ENCODE data around the gene ST3GAL2. TPM values are rescaled to one million over a fixed set of nuclear protein-coding genes. Genes with fewer than 3 reads are reported as not detected.

ST3GAL2 gene
- total and polyA plus RNA-seq, 9 donors: 6.2 to 49.7 (median 23.4) TPM

- Histone ChIP-seq H3K9me3 (no peaks in the 10 kb centered on the region), H3K36me3 (no peaks in the 10 kb centered on the region), H3K4me3 (no peak overlapping the region), H3K27me3 (no peaks in the 10 kb centered on the region), H3K27ac (no peak overlapping the region), H3K4me1 (ENCODE audit: insufficient read depth) (no peaks in the 10 kb centered on the region)
- no peak for TF ChIP-seq CTCF (IDR thresholded peaks at IDR 0.05)
- DNase-seq: no peak
- WGBS, 3 donors: 79 to 83% (median 82%) methylated on average over 7 of the region's 7 CpGs
- intact Hi-C loops (cut with DNase I): no loop called here
These were observed 43.1 kb upstream of the ST3GAL2 start for GRCh38 chr16:70481929-70482536.

- Histone ChIP-seq H3K4me1 (ENCODE audit: insufficient read depth) (no peaks in the 10 kb centered on the region), H3K27me3 (no peaks in the 10 kb centered on the region), H3K27ac (no peak overlapping the region), H3K36me3 (peaks cover 3% of the 10 kb centered on the region), H3K9me3 (no peaks in the 10 kb centered on the region), H3K4me3 (no peak overlapping the region)
- TF ChIP-seq POLR2A (IDR thresholded peaks at IDR 0.05) (no peak), EP300 (IDR thresholded peaks at IDR 0.05) (no peak), CTCF (IDR thresholded peaks at IDR 0.05) (no peak)
- no peak for DNase-seq
- WGBS, 3 donors: 76 to 85% (median 78%) methylated on average over 15 to 17 of the region's 17 CpGs
- intact Hi-C loops (cut with DNase I): no loop called here
These were observed 41.5 kb upstream of the ST3GAL2 start for GRCh38 chr16:70480127-70481105.

- H3K27ac ChIP-seq: no peak overlapping the region
- no peaks in the 10 kb centered on the region for H3K9me3 ChIP-seq
- no peak overlapping the region for H3K4me3 ChIP-seq
- intact Hi-C loops (cut with DNase I): no loop called here
- H3K27me3 ChIP-seq: no peaks in the 10 kb centered on the region
- TF ChIP-seq POLR2A (IDR thresholded peaks at IDR 0.05) (no peak), EP300 (IDR thresholded peaks at IDR 0.05) (no peak), CTCF (IDR thresholded peaks at IDR 0.05) (no peak)
- 55 to 62% (median 59%) methylated on average over 10 of the region's 10 CpGs for WGBS, 3 donors
- DNase-seq: no peak
- H3K36me3 ChIP-seq: peaks cover 3% of the 10 kb centered on the region
- no peaks in the 10 kb centered on the region for H3K4me1 ChIP-seq (ENCODE audit: insufficient read depth)
These were observed 40.0 kb upstream of the ST3GAL2 start for GRCh38 chr16:70478912-70479341.

- Histone ChIP-seq H3K27me3 (no peaks in the 10 kb centered on the region), H3K27ac (no peak overlapping the region), H3K4me3 (no peak overlapping the region), H3K36me3 (peaks cover 3% of the 10 kb centered on the region), H3K9me3 (no peaks in the 10 kb centered on the region), H3K4me1 (ENCODE audit: insufficient read depth) (no peaks in the 10 kb centered on the region)
- TF ChIP-seq CTCF (IDR thresholded peaks at IDR 0.05) (no peak), POLR2A (IDR thresholded peaks at IDR 0.05) (no peak), EP300 (IDR thresholded peaks at IDR 0.05) (no peak)
- 92 to 96% (median 93%) methylated on average over 8 of the region's 8 CpGs for WGBS, 3 donors
- intact Hi-C loops (cut with DNase I): no loop called here
- no peak for DNase-seq
These were observed 39.3 kb upstream of the ST3GAL2 start for GRCh38 chr16:70478169-70478568.

Data from ovary (tissue), 9 donors.